Measurements from ENCODE around the gene GARNL3. TPM values are rescaled to one million over a fixed set of nuclear protein-coding genes. Genes with fewer than 3 reads are reported as not detected.

Gene GARNL3
- total and polyA plus RNA-seq, 2 of the 13 experiments (the other 11 are each of a cell fraction or from before 2014, with no cell fraction given) = 3.9 to 11.0 TPM

DNA sequence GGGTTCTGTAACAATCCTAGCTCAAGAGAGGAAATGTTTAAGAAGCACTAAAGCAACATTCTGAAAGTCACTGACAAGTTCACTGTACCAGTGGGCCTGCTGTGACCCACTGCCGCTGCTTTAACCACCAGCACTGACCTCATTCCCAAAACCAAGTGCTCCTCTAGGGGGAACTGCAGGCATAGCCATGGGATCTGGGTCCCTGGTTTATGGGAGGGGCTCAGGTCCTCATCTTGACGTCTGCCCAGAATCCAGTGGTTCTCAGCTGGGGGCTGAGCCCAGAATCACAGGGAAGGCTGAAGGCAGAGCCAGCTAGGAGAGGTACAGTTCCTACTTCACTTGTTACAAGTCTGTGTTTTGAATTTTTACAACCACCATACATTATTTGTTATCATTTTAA, 96.3 kb downstream of the GARNL3 start (continued):
- TF ChIP-seq, protein P1, sequence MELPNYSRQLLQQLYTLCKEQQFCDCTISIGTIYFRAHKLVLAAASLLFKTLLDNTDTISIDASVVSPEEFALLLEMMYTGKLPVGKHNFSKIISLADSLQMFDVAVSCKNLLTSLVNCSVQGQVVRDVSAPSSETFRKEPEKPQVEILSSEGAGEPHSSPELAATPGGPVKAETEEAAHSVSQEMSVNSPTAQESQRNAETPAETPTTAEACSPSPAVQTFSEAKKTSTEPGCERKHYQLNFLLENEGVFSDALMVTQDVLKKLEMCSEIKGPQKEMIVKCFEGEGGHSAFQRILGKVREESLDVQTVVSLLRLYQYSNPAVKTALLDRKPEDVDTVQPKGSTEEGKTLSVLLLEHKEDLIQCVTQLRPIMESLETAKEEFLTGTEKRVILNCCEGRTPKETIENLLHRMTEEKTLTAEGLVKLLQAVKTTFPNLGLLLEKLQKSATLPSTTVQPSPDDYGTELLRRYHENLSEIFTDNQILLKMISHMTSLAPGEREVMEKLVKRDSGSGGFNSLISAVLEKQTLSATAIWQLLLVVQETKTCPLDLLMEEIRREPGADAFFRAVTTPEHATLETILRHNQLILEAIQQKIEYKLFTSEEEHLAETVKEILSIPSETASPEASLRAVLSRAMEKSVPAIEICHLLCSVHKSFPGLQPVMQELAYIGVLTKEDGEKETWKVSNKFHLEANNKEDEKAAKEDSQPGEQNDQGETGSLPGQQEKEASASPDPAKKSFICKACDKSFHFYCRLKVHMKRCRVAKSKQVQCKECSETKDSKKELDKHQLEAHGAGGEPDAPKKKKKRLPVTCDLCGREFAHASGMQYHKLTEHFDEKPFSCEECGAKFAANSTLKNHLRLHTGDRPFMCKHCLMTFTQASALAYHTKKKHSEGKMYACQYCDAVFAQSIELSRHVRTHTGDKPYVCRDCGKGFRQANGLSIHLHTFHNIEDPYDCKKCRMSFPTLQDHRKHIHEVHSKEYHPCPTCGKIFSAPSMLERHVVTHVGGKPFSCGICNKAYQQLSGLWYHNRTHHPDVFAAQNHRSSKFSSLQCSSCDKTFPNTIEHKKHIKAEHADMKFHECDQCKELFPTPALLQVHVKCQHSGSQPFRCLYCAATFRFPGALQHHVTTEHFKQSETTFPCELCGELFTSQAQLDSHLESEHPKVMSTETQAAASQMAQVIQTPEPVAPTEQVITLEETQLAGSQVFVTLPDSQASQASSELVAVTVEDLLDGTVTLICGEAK (IDR thresholded peaks at IDR 0.05) = no peak
- TF ChIP-seq, protein P1 (CRISPR knock-in tag; IDR thresholded peaks at IDR 0.05) = no peak
- TF ChIP-seq GTF2F1 (IDR thresholded peaks at IDR 0.05; ENCODE audit: low read length) (no peak), RAD21 (CRISPR knock-in tag; IDR thresholded peaks at IDR 0.05) (peak; percentile 80), SMC3 (IDR thresholded peaks at IDR 0.05; ENCODE audit: low read length) (peak; percentile 75), ZNF577 (CRISPR knock-in tag; IDR thresholded peaks at IDR 0.05; ENCODE audit: borderline replicate concordance, low read depth) (no peak), HDAC1 (CRISPR knock-in tag; IDR thresholded peaks at IDR 0.05) (0 out of 2 replicates have a peak, but pooled peaks have one; percentile 22), SAP130 (CRISPR knock-in tag; IDR thresholded peaks at IDR 0.05; ENCODE audit: low read depth) (no peak), KDM2A (CRISPR knock-in tag; IDR thresholded peaks at IDR 0.05; ENCODE audit: borderline replicate concordance, low read depth) (0 out of 2 replicates have a peak, but pooled peaks have one; percentile 24), NFYC (CRISPR knock-in tag; IDR thresholded peaks at IDR 0.05) (no peak), MEIS2 (CRISPR knock-in tag; IDR thresholded peaks at IDR 0.05) (no peak)
- TF ChIP-seq, protein P2, sequence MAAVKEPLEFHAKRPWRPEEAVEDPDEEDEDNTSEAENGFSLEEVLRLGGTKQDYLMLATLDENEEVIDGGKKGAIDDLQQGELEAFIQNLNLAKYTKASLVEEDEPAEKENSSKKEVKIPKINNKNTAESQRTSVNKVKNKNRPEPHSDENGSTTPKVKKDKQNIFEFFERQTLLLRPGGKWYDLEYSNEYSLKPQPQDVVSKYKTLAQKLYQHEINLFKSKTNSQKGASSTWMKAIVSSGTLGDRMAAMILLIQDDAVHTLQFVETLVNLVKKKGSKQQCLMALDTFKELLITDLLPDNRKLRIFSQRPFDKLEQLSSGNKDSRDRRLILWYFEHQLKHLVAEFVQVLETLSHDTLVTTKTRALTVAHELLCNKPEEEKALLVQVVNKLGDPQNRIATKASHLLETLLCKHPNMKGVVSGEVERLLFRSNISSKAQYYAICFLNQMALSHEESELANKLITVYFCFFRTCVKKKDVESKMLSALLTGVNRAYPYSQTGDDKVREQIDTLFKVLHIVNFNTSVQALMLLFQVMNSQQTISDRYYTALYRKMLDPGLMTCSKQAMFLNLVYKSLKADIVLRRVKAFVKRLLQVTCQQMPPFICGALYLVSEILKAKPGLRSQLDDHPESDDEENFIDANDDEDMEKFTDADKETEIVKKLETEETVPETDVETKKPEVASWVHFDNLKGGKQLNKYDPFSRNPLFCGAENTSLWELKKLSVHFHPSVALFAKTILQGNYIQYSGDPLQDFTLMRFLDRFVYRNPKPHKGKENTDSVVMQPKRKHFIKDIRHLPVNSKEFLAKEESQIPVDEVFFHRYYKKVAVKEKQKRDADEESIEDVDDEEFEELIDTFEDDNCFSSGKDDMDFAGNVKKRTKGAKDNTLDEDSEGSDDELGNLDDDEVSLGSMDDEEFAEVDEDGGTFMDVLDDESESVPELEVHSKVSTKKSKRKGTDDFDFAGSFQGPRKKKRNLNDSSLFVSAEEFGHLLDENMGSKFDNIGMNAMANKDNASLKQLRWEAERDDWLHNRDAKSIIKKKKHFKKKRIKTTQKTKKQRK (IDR thresholded peaks at IDR 0.05; ENCODE audit: low read length) = no peak
- TF ChIP-seq, protein P3, sequence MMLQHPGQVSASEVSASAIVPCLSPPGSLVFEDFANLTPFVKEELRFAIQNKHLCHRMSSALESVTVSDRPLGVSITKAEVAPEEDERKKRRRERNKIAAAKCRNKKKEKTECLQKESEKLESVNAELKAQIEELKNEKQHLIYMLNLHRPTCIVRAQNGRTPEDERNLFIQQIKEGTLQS (CRISPR knock-in tag; IDR thresholded peaks at IDR 0.05) = no peak
